ENCODE data around the gene ARGLU1.

The ARGLU1 gene

GRCh38 chr13:106503730-106504453, 64.0 kb downstream of the ARGLU1 start:
- DNase-seq (ENCODE audit: low read depth in 3 of 3), result no peak

GRCh38 chr13:106503272-106503671, 64.7 kb downstream of the ARGLU1 start:
- no peak for DNase-seq (ENCODE audit: low read depth in 3 of 3)

GRCh38 chr13:106500445-106500844, 67.5 kb downstream of the ARGLU1 start:
- DNase-seq (ENCODE audit: low read depth in 3 of 3), result no peak

GRCh38 chr13:106499896-106500295, 68.0 kb downstream of the ARGLU1 start:
- DNase-seq (ENCODE audit: low read depth in 3 of 3), result no peak

- no peak for DNase-seq (ENCODE audit: low read depth in 3 of 3)
These were observed 68.8 kb downstream of the ARGLU1 start for GRCh38 chr13:106499113-106499512.

- no peak for DNase-seq (ENCODE audit: low read depth in 3 of 3)
These were observed 69.4 kb downstream of the ARGLU1 start for GRCh38 chr13:106498571-106498970.

GRCh38 chr13:106498158-106498557, 69.8 kb downstream of the ARGLU1 start:
- no peak for DNase-seq (ENCODE audit: low read depth in 3 of 3)

GRCh38 chr13:106497079-106497478, 70.9 kb downstream of the ARGLU1 start:
- DNase-seq (ENCODE audit: low read depth in 3 of 3), result no peak

GRCh38 chr13:106496072-106496997, 71.6 kb downstream of the ARGLU1 start:
- no peak for DNase-seq (ENCODE audit: low read depth in 3 of 3)

- DNase-seq (ENCODE audit: low read depth in 3 of 3), result no peak
These were observed 73.0 kb downstream of the ARGLU1 start for GRCh38 chr13:106494936-106495335.

- DNase-seq (ENCODE audit: low read depth in 3 of 3), result no peak
These were observed 73.4 kb downstream of the ARGLU1 start for GRCh38 chr13:106494506-106494905.

- DNase-seq (ENCODE audit: low read depth in 3 of 3), result no peak
These were observed 74.3 kb downstream of the ARGLU1 start for GRCh38 chr13:106493533-106494220.

GRCh38 chr13:106492588-106493475, 75.1 kb downstream of the ARGLU1 start:
- DNase-seq (ENCODE audit: low read depth in 3 of 3), result no peak

GRCh38 chr13:106491928-106492587, 75.9 kb downstream of the ARGLU1 start:
- DNase-seq (ENCODE audit: low read depth in 3 of 3), result no peak
